ENCODE measurements around the gene SEC31B.

Gene SEC31B

DNA sequence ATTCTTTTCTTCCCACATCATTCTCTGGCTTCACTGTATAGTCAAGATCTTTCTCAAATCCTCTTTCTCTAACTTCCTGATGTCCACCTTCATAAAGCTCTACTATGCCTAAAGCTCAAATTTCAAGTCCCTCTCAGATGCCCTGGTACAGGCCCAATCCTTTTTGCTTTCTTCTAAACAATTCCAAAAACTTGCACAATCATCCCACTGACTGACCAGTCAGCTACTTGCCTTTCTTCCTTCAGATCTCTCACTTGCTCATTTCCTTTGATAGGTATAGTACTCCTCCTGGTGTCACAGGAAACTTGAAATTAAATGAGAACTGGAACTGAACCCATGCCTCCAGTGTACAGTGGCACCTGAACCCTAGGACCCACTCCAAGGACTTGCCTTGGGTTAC is 18.2 kb downstream of the SEC31B start:
- DNase-seq, result no peak

DNA sequence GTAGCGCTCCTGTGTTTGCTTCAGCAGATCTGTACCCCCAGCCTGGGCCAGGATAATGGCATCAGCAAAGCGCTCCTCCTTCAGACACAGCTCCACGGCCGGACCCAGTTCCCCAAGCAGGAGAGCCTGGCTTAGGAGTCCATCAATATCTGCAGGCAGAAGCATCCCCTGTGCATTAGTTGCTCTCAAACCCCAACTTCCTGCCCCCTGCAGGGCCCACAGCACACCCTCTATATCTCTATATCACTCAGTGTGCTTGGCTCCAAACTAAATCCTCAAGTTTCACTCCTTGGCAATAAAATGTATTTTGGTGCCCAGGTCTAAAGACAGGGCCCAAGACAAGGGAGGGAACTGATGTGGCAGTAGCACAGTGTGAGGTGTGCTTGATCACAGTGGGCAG is 21.6 kb downstream of the SEC31B start:
- DNase-seq, result no peak

- DNase-seq, result no peak
Observed at GRCh38 chr10:100496567-100496966, 23.1 kb downstream of the SEC31B start.

DNA sequence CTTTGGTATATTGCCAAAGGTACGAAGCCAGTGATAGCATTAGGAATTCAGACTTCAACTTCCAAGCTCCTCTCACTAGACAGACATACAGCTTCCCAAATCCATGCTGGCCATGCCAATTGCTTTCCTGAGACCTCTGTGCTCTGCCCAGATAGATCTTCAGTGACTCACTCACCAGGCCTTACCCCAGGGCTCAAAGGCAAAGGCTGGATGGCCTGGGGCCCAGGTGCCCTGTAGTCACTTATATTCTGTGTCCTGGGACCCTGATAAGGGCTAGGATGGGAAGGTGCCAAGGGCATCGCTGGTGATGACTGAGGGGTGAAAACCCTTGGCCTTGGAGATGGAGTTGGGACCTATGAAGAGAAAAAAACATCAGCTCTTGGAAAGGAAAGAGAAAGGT is 29.1 kb downstream of the SEC31B start:
- no peak for DNase-seq

GRCh38 chr10:100489396-100489795 is 30.3 kb downstream of the SEC31B start:
- DNase-seq, result no peak

- DNase-seq, result no peak
Observed at GRCh38 chr10:100487529-100487928, 32.1 kb downstream of the SEC31B start.

GRCh38 chr10:100485801-100486495 is 33.7 kb downstream of the SEC31B start:
- DNase-seq, result no peak

DNA sequence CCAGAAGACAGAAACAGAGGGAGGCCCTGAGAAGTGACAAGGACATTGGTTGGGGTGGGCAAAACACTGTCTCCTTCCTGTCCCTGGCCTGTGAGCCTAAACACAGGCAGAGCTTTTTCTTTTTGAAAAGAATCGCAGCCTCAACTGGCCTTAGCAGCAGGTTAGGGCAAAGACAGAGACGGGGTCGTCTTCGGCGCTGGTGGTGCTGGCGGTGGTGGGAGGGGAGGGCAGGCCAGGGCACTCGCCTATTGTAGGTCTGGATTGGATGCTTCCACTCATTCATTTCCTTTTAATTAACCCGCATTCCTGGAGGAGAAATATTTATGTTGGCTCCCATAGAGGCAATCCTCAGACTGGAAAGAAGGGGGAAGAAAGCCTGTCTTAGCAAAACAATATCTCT is 34.3 kb downstream of the SEC31B start:
- DNase-seq, result no peak

GRCh38 chr10:100483876-100484666 is 35.6 kb downstream of the SEC31B start:
- no peak for DNase-seq

DNA sequence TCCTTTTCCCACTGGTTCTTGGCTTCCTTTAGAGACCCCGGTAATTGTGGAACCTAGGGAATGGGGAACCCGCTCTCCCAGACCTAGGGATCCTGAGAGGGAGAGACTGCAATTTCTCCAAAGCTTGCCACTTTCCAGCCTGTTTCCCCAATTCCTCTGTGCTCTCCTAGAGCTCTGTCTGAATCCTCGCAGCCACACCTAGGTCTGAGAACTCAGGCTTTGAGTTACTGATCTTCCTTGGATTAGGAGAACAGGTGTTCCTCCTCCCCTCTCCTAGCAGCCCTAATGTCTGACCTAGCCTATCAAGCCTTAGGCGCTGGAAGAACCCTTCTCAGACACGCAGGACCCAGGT is 36.9 kb downstream of the SEC31B start:
- DNase-seq, result no peak

DNA sequence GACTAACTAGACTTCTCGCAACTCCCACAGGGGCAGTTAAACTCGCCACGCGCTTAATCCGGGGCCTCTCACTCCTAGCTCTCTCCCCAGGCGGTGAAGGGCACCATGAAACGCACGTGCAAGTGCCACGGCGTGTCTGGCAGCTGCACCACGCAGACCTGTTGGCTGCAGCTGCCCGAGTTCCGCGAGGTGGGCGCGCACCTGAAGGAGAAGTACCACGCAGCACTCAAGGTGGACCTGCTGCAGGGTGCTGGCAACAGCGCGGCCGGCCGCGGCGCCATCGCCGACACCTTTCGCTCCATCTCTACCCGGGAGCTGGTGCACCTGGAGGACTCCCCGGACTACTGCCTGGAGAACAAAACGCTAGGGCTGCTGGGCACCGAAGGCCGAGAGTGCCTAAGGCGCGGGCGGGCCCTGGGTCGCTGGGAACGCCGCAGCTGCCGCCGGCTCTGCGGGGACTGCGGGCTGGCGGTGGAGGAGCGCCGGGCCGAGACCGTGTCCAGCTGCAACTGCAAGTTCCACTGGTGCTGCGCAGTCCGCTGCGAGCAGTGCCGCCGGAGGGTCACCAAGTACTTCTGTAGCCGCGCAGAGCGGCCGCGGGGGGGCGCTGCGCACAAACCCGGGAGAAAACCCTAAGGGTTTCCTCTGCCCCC is 37.4 kb downstream of the SEC31B start:
- peak; percentile 88 for DNase-seq

GRCh38 chr10:100481462-100482081 is 38.1 kb downstream of the SEC31B start:
- DNase-seq, result peak; percentile 91

DNA sequence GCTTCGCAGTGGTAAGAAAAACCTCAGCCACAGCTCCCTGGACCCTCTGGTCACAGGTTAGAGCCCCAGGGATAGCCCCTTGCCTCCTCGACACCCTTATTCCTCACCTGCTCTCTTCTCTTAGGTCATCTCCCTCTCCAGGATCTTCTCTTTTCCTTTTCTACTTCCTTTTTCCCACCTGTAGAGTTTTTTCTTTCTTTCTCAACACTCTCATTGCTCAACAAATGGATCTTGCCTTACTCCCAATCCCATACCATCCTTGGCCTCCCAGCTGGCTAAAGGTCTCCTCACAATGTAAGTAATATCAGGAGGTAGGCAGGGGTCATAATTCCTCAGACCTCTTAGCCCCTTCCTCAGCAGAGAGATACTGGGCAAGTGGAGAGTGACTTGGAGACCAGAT is 39.7 kb downstream of the SEC31B start:
- no peak for DNase-seq

DNA sequence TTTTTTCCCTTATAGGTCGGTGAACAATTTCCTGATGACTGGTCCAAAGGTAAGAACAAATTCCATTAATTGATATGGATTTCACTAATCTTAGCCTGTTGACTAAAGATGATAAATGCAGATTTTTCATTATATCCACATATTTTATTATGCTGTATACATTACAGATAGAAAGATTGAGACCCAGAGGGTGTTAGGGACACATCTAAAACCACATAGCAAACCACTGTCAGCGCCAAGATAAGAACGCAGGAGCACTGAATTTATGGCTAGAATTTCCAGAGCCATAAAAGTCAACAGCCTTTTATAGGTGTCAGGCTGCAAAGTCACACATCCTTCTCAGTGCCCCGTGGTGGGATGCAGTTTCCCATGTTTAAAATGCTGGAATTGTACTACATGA is 40.6 kb downstream of the SEC31B start:
- no peak for DNase-seq

DNA sequence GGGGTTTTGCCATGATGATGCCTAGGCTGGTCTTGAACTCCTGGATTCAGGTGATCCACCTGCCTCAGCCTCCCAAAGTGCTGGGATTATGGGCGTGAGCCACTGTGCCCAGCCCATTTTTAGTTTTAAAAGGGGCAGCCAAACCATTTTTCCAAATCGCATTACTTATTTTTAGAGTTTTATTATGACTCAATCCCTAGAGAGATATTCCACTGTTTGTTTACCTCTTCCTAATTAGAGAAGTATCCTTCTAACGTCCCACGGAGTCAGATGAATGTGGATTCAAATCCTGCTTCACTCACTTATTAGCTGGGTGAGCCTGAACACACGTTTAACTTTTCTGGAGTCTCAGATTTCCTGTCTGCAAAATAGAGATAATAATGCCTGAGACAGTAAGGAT is 41.7 kb downstream of the SEC31B start:
- no peak for DNase-seq

GRCh38 chr10:100470367-100470766 is 49.3 kb downstream of the SEC31B start:
- no peak for DNase-seq

DNA sequence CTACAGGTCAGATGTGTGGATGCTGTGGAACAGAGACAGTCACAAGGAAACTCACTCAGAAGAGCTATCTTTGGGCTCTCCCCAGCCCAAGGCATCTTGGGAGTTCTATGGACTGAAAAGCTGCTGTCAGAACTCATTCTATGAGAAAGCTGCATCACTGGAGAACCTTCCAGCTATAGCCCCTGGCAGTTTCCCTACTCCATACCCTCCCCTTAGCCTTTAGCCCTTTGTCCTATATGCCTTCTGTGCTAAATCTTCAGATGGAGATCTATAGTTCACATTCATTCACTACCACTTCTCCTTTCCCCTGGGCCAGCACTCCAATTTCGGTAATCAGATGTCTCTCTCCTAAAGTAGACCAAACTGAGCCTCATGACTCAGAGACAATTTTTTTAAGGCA is 49.9 kb downstream of the SEC31B start:
- no peak for DNase-seq

DNA sequence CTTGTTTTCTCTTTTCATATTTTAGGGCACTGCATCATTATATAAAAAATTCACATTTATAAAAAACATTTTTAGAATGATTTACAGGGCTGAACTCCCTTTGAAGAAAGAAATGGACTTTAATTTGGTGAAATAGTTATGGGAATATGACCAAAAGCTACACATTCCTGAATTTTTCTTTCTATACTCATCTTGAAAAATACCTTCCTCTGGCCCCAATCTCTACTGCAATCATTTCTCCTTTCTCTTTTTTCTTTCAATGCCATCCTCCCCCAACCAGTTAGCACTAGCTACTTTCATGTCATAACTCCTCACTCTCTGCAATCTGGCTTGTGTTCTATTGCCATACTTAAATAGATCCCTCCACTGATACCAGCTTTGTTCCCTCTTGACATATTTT is 50.7 kb downstream of the SEC31B start:
- no peak for DNase-seq

DNA sequence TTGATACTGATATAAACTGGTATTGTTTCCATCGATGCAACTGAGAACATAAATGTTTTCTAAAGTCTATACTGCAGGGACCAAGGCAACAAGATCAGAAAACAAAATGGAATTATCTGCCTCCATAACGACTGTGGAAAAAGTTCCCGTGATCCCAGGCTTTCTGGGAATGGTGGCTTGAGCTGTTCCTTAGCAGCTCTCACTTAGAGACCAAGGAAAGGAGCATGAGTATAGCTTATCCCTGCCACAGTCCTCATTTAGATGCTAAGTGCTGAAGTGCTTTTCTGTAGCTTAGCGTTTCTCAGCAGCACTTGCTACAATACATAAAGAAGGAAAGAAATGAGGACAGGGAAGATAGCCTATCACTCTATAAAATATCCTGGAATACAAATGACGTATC is 51.3 kb downstream of the SEC31B start:
- DNase-seq, result no peak

DNA sequence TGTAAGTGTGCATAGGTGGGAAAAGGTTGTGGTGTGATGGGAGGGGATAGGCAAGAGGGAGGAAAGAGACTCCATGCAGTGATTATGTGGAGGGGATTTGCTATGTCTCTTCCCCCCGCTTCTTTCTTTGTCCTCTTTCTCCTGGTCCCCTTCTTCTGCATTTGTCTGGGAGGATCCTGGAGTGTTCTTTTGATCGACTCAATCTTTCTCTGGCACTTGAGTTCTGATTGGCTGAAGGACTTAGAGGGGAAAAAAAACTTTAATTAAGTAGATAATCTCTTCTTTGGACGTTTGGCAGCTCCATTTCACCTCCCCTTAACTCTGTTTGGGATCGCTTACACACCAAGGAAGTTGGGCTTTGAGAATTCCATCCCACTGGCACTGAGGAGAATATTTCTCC is 57.0 kb downstream of the SEC31B start, which contains the start of gene WNT8B:
Gene WNT8B (plus strand): TSS at position 301 of the 400 bp plus-strand sequence. CDS start 160 bp downstream, outside the sequence.
- DNase-seq, result no peak

DNA sequence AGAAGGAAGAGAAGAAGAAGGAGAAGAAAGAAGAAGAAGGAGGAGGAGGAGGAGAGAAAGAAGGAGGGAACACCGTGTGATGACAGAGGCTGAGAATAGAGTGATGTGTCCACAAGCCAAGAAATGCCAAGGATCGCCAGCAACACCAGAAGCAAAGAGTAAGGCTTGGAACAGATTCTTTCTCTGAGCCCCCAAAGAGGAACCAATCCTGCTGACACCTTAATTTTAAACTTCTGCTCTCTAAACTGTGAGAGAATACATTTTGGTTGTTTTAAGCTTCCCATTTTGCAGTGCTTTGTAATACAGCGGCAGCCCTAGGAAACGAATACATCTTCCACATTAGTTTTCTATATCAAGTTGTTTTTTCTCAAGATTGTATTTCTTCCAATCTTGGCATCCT is 70.7 kb downstream of the SEC31B start:
- no peak for DNase-seq

- DNase-seq, result no peak
Observed at GRCh38 chr10:100447663-100448062, 72.0 kb downstream of the SEC31B start.

- DNase-seq, result no peak
Observed at GRCh38 chr10:100446130-100446761, 73.4 kb downstream of the SEC31B start.

All from right kidney (tissue), 1 donor.